COLO668 (cell line): Measurements from ENCODE around the gene CPSF3.

ENCODE experiments used
- DNase-seq: peaks from one replicate; lab custom pipeline; 2025; ENCODE audit not compliant: unreplicated experiment; lab: John Stamatoyannopoulos, UW

Gene CPSF3

DNA sequence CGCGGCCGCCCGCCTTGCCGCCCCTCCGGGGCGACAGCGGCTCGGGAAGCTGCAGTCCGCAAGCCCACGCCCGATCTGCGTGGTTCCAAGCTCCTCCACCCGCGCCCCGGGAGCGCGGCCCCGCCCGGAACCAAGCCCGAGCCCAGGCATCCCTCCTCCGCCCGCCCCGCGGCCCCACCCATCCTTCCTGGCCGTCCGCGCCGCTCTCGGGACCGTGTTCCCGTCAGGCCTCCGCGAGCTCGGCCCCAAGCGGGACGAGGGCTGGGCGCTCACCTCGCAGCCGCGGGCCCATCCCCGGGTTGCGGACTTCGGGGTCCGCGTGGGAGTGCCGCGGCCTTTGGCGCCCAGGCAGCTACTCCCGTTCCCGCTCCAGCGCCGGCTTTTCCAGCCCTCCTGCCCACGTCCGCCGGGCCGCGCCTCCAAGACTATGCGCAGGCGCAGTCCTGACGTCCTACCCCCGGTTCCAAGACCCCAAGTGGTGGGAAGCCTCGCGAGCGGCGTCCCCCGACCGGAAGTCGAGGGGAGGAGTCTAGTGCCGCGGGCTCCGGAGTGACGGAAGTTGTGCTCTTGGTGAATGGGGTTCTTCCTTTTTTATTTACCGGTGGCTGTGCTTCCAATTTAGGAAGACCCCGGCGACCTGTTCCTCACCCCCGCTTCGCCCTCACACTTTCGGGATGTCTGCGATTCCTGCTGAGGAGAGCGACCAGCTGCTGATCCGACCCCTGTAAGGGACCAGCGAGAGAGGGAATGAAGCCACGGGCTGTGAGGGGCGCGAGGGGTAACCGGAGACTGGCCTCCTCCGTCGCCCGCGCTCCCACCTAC, at the start of gene CPSF3, which contains the start of gene ITGB1BP1:
TSS of gene CPSF3 (plus strand) at position 555 of the 822 bp plus-strand sequence. CDS start at position 675, 120 bp downstream.
TSS of gene ITGB1BP1 (minus strand) at position 429 of the 822 bp plus-strand sequence. CDS start 4,831 bp downstream, outside the sequence.
- DNase-seq = peak; percentile 98

DNA sequence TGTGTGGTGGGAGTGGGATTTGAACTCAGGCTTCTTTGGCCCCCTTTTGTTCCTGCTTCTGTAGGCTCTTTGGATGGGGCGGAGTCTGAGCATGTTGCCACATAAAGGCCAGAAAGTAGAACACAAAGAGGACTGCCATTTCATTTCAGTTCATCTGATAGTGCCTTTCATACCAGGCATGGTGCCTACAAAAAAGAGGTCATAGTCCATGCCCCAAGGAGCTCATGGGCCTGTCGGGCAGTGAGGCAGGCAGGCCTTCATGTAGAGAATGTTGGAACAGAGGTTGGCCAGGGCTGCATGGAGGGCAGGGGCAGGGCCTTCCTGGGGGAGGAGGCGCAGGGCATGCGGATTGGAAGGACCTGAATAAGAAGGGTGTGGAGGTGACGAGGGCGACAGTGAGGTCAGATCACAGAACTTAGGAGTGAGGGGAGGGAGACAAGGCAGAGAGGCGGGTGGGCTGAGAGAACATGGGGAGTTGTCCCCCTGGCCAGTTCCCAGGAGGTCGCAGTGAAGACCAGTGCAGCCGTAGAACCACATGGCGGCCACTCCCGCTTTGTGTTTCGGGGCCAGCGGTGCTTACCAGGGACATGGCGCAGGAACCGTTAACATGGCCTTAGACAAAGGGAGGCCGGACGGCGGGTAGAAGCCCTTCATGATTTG, 49.3 kb upstream of the CPSF3 start:
- no peak for DNase-seq

DNA sequence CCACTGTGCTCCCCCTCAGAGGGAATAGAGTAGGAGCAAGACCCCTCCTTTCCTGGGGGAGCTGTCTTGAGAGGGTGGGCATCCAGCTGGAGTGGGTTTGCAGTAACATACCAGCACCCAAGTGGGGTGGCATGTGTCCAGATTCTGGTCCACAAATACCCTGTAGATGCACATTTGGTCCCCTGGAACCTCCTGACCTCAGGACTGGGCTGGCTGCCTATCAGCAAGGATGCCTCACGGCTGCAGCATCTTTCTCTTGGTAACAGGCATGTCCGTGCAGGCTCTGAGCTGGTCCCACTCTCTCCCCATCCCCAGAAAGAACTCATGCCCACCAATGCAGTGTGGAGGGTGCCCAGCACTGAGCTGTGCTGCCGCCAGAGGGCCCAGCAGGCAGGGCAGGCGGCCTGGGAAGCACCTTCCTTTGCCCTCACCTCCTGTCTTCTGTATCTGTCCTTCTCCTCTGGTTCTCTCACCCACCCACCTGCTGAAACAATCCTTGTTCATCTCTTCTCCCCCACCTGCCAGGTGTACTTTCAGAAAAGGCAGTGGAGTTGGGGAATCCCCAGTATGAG, 47.5 kb upstream of the CPSF3 start:
- DNase-seq = no peak

DNA sequence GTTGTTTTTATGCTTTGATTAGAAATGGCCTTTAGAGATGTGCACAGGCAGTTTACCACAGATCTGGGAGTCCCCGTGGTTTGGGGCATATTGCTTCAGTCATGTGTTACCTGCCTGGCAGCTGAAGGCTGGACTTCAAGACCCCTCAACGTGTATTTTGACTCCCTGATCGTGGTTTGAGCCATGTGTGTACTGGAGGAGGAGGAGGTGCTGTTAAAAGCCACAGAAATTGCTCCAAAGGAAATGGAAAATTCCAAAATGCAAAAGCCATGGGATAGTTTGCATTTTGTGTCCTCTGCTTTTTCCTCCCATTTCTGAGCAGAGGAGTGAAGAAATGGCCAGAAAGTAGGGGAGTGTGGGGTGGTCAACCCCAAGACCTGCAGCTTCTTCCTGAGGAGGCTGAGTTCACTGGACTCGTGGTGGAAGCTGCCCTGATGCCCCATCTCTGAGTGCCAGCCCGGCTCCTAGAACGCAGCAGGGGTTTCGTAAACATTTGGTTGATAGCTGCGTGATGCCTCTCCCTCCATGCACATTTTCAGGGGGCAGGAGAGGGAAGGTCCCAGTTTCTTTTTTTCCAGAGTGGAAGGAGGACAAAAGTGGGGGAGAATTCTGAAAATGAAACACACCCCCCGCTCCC, 45.9 kb upstream of the CPSF3 start:
- DNase-seq = no peak

DNA sequence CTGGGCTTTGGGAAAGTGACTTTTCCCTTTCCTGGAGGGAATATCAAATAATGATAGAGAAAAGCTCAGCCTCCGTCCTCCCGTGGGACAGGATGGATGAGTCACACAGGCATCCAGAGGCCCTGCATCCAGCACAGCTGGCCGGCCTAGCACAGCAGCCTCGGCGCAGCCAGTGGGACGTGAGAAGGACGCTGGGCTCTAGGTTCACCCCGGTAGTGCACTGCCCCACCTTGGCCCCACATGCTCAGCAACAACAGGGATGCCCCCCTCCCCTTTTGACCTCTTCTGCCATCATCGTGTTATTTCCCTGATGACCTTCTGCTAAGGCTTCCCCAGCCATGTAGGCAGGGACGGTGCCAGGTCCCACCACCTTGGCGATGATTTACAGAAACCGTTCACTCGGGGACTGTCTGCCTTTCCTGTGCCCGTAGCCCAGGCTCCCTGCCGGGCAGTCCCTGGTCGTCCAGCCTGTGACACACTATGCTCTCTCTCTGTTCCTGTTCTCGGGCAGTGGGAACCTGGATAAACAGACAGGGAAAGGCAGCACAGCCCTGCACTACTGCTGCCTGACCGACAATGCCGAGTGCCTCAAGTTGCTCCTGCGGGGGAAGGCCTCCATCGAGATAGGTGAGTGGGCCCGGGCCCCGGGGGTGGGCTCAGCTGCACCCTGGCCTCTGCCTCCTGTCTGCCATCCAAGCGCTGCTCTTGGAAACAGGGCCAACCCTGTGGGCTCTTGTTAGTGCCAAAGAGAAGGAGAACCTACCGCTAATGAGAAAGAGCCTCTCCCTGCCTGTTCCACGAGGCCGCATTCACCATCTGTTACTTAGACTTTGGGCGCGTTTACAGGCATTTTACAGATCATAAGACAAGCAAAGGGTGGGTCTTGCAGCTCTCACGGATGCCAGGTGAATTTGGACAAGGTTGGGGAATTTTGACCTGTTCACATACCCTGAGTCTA, 44.7 kb upstream of the CPSF3 start:
- DNase-seq = no peak

DNA sequence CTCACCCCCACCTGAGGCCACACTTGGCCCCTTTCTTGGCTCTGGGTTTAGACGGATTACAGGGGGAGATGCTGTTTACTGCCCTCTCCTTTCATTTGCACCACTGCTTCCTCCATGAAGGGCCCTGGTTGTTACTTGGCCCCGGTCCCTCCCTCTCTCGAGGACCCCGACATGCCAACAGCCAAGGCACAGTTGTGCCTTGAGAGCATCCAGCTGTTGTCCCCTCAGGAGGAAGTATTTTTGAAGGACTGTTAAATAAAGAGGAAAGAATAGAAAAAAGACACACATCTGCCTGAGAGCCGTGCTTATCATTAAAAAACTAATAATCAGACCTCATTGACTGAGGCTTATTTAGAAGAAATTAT, 44.1 kb upstream of the CPSF3 start:
- DNase-seq = no peak

DNA sequence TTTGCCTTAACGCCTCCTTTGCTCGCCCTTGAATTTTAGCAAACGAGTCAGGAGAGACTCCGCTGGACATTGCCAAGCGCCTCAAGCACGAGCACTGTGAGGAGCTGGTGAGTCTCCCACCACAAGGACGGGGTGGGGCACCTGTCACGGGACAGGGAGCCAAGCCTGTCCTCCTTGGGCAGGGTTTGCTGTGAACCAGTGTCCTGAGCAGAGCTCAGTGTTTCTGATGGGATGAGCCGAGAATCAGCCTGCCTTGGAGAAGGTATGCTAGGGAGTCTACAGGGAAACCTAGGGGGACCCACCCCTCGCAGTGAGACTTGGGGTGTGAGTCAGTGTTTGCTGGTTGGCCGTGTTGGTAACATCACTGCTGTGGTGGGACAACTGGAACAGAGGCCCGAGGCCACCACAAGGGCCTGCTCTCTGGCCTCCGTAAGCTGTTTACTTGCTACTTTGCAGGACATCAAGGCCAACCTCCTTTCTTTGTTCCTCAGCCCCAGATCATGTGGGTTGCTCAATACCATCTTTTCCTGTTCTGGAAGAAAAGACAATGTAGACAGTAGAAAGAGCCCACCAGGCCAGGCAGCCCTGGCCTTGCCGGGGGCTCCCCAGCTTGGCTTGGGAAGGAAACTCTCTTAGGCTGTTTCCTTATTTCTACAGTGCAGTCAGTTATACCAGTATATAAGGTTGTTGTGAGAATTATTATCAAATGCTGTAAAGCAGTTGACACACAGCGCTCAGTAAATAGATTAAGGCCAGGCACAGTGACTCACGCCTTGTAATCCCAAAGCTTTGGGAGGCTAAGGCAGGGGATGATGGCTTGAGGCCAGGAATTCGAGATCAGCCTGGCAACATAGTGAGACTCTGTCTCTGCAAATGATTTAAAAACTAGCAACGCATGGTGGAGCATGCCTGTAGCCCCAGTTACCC, 42.5 kb upstream of the CPSF3 start:
- DNase-seq = no peak

DNA sequence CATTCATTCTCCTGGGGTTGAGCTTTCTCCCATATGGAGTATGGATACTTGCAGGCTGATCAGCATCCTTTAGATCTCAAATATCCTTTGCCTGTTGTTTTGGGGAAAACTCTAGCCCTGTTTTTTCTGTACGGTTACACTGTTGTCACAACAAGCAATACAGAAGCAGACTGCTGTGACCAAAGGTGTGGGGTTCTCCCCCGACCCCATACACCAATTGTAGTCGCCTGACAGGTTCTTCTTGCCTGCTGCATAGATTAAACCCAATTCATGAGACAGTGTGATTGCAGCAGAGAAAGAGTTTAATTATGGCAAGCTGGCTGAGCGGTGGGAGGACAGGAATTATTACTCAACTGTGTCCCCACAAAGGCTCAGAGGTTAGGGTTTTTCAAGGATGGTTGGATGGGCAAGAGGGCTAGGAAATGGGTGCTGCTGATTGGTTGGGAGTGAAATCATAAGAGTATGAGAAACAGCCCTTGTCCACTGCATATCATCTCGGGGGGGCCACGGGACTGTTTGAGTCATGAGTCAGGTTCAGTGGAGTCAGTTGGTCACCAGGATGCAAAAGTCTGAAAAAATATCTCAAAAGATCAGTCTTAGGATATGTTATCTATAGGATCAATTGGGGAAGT, 40.7 kb upstream of the CPSF3 start:
- DNase-seq = no peak

DNA sequence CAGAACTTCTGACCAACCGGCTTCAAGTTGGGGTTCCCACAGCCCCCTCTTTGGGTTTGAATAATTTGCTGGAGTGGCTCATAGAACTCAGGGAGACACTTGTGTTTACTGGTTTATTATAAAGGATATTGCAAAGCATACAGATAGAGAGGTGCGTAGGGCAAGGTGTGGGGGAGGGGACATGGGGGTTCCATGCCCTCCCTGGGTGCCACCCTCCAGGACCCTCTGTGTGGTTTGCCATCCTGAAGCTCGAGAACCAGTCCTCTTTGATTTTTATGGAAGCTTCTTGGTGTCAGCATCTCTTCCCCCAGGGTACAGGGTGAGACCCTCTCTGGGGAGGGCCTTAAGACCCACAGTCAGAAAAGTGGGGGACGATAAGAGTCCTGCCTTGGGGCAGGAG, 38.9 kb upstream of the CPSF3 start:
- DNase-seq = no peak

DNA sequence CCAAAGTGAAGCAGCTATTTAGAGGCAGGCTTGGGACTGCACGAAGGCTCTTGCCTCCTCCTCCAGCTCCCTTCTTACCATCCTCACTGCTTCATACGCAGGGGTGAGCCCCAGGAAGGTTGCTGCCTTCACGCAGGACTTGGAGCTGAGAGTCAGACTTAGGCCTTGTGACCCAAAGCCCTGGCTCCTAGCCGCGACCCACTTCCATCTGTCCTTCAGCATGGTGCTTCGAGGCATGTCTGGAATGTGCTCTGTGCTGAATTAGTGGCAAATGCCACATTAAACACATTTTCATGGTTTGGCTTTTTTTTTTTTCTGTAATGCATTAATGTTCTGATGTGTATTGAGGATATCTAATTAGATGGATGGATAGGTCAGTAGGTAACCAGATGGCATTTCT, 37.6 kb upstream of the CPSF3 start:
- DNase-seq = no peak

DNA sequence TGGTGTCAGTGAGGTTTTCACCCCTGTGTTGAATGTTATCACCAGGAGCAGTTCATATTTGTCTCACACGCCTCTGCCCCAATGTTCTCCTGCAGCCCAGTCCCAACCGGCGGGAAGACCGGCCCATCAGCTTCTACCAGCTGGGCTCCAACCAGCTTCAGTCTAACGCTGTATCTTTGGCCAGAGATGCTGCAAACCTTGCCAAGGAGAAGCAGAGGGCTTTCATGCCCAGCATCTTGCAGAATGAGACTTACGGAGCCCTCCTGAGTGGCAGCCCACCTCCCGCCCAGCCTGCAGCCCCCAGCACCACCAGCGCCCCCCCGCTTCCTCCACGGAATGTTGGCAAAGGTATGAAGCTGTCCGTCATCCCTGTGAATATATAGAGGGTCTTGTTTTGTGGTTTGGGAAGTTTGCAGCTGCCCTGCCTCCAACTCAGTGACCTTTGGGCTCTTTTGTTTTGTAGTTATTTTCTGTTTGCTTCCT, 35.2 kb upstream of the CPSF3 start:
- DNase-seq = no peak

DNA sequence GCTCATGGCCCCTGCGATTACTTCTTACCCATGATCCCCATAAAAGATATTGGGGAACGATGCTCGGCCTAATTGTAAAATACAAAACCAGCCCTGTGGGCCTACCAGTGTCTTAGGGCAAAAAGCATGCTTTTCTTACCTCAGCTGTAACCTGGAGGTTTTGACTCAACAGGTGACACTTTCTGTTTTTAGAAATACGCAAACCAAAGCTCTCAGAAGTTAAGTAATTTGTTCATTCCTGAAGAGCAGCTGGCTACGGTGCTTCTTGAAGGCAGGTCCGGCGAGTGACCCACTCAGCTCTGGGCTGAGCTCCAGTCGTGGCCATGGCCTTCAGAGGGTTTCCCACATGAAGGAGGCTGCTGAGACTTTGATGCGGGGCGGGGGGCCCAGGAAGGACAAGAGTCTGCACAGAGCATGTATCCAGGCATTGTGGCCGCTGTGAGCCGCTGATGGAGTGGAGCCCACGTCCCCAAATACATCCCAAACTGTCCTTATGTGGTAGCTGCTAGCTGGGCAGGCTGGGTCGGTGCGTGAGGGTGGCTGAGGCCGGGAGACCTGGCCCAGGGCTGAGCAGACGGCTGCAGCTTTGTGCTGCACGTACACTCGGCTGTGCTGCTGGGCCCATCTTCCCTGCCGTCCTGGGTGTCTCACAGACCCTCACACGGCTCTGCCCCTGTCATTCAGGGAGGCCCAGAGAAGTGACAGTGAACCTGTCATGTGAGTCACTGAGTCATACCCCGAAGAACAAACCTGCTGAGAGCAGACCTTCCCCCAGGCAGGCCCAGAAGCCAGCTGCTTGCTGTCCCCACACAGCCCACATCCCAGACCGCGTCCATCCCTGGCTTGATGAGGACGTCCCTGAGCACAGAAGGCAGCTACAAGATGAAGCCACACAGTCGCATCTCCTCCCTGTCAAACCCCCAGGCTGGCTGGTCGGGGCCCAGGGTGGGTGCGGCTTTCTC, 34.2 kb upstream of the CPSF3 start:
- DNase-seq = no peak

DNA sequence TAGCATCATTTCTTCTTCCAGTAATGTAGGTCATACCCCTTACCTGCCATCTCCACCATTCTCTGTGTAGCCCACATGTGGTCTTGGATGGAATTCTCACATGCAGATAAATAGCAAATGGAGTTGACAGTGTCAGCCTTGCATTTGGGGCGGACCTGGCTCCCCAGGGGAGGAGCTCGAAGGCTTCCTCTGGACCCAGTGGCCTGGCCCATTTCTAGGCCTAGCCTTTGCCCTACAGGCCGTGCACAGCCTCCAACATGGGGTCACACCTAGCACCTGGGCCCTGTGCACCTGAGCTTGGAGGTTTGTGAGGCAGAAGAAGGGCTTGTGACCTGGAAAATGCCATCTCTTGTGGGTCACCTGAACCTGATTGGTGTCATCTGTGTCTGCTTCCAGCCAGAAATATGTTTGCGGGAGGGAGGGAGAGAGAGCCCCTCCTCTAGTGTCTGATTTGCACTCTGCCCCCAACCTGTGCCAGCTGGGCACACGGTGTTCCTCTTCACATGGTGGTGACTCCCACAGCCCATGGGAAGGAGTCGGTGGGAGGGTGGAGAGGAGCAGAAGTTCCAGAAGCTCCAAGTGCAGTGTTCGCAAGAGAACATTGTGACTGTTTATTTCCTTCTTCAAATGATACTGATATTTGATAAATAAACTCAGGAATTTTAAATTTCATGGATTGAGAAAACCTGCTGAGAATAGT, 33.2 kb upstream of the CPSF3 start:
- no peak for DNase-seq

DNA sequence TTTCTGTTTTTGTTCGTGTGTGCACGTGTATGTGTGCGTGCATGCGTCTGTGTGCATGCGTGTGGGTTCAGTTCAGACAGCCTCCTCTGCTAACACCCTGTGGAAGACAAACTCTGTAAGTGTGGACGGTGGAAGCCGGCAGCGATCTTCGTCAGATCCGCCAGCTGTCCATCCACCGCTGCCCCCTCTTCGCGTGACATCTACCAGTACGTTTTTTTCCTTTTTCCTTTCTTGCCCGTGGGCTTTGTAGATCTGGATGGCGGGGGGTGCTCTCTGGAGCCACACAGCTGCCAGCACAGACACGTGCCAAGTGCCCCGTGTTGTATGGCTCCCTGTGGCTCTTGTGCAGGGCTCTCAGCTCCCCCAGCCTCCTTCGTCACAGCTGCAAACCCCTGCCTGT, 32.5 kb upstream of the CPSF3 start:
- no peak for DNase-seq

DNA sequence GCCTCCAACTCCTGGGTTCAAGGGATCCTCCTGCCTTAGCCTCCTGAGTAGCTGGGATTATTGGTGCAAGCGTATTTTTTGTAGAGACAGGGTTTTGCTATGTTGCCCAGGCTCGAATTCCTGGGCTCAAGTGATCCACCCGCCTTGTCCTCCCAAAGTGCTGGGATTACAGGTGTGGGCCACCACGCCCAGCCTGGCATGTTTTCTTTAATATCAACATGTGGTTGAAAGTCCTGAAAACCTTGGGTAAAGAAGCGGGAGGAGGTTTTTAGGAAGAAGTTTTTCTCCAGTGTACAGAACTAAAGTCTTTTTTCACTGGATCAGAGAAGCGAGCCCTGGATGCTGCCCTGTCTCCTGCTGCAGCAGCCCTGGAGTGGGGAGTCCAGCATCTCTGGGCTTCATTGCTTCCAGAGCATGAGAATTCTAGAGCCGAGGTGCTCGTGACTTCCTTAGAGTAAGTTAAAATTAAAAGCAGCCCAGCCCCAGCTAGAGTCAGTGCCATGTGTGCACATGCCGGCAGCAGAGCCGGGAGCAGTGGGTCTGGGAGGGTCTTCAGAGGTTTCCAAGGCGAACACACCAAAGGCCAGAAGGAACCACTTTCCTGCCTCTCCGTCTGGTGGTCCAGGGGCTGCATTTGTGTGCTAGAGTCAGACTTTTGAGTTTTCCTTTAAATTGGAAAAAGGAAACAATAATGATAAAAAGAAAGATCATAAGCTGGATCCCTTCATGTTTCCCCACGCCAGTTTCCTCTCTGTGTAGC, 31.3 kb upstream of the CPSF3 start:
- DNase-seq = no peak
